NCI-H1436 (cell line): ENCODE results near the gene FRMPD2.
A peak's percentile ranks its signal among the peaks of the same experiment; 100 is the strongest.
"Not testable (repeated sequence)": the region's sequence is repeated elsewhere in the genome, so short reads cannot be mapped to it uniquely, and the experiment has no call there.

Source experiments
- DNase-seq: peaks from one replicate; lab custom pipeline; 2025; lab: John Stamatoyannopoulos, UW

The FRMPD2 gene

GRCh38 chr10:48231699-48232315 is 42.7 kb downstream of the FRMPD2 start:
- DNase-seq, result no peak

- DNase-seq, result no peak
Observed at GRCh38 chr10:48231178-48231577, 43.3 kb downstream of the FRMPD2 start.

GRCh38 chr10:48227213-48227612 is 47.3 kb downstream of the FRMPD2 start:
- DNase-seq, result no peak

- no peak for DNase-seq
Observed at GRCh38 chr10:48224979-48225560, 49.4 kb downstream of the FRMPD2 start.

GRCh38 chr10:48224296-48224695 is 50.2 kb downstream of the FRMPD2 start:
- DNase-seq, result no peak

GRCh38 chr10:48221814-48222213 is 52.7 kb downstream of the FRMPD2 start:
- no peak for DNase-seq

- DNase-seq, result not testable (repeated sequence)
Observed at GRCh38 chr10:48221031-48221430, 53.5 kb downstream of the FRMPD2 start.

- no peak for DNase-seq
Observed at GRCh38 chr10:48219194-48219593, 55.3 kb downstream of the FRMPD2 start.

- no peak for DNase-seq
Observed at GRCh38 chr10:48216744-48217143, 57.8 kb downstream of the FRMPD2 start.

GRCh38 chr10:48216204-48216505 is 58.3 kb downstream of the FRMPD2 start:
- no peak for DNase-seq

GRCh38 chr10:48215486-48216203 is 58.9 kb downstream of the FRMPD2 start:
- DNase-seq, result peak; percentile 14

GRCh38 chr10:48214716-48215485 is 59.6 kb downstream of the FRMPD2 start:
- DNase-seq, result no peak

- DNase-seq, result no peak
Observed at GRCh38 chr10:48213047-48213446, 61.4 kb downstream of the FRMPD2 start.

GRCh38 chr10:48211777-48212176 is 62.7 kb downstream of the FRMPD2 start:
- no peak for DNase-seq

- no peak for DNase-seq
Observed at GRCh38 chr10:48210966-48211365, 63.5 kb downstream of the FRMPD2 start.

- DNase-seq, result no peak
Observed at GRCh38 chr10:48210391-48210790, 64.1 kb downstream of the FRMPD2 start.

GRCh38 chr10:48209241-48209640 is 65.3 kb downstream of the FRMPD2 start:
- DNase-seq, result no peak

GRCh38 chr10:48207853-48208252 is 66.6 kb downstream of the FRMPD2 start:
- DNase-seq, result no peak

- DNase-seq, result no peak
Observed at GRCh38 chr10:48206482-48207250, 67.8 kb downstream of the FRMPD2 start.

- DNase-seq, result no peak
Observed at GRCh38 chr10:48205918-48206317, 68.6 kb downstream of the FRMPD2 start.

- DNase-seq, result no peak
Observed at GRCh38 chr10:48199580-48200377, 74.7 kb downstream of the FRMPD2 start.
